ENCODE measurements around the gene CTSL. TPM values are rescaled to one million over a fixed set of nuclear protein-coding genes. Genes with fewer than 3 reads are reported as not detected.

The CTSL gene
- total RNA-seq, 4 donors from 2014 or later, result 71.4 to 387 (median 94.5) TPM

GRCh38 chr9:87678650-87679355 lies 47.1 kb upstream of the CTSL start:
- Histone ChIP-seq H3K9me3 (no peaks in the 10 kb centered on the region), H3K27ac (replicated peaks in 1 of 4) (no peak overlapping the region), H3K36me3 (peaks cover 0 to 28% (median 17%) of the 10 kb centered on the region in 4 donors), H3K4me1 (peaks cover 4 to 39% (median 31%) of the 10 kb centered on the region in 4 donors), H3K4me3 (no peak overlapping the region), H3K27me3 (no peaks in the 10 kb centered on the region)
- no peak for TF ChIP-seq POLR2AphosphoS5 (IDR thresholded peaks at IDR 0.05)
- TF ChIP-seq CTCF (IDR thresholded peaks at IDR 0.05), result peak; percentile 72 to 83 (median 76)
- intact Hi-C loops (cut with DNase I), result no loop called here
- WGBS, result 77% methylated on average over 7 of the region's 9 CpGs
- peak; percentile 92 for DNase-seq (ENCODE audit: extremely low spot score)

GRCh38 chr9:87681271-87682061 lies 44.5 kb upstream of the CTSL start:
- H3K9me3 ChIP-seq, result no peaks in the 10 kb centered on the region
- peak; percentile 42 for DNase-seq (ENCODE audit: extremely low spot score)
- H3K4me3 ChIP-seq, result no peak overlapping the region
- H3K36me3 ChIP-seq, result peaks cover 0 to 38% (median 21%) of the 10 kb centered on the region in 4 donors
- TF ChIP-seq POLR2A (IDR thresholded peaks at IDR 0.05; ENCODE audit: low read depth) (no peak), EP300 (IDR thresholded peaks at IDR 0.05) (no peak), CTCF (IDR thresholded peaks at IDR 0.05) (no peak), POLR2AphosphoS5 (IDR thresholded peaks at IDR 0.05) (no peak)
- H3K27ac ChIP-seq (replicated peaks in 1 of 4), result no peak overlapping the region
- H3K4me1 ChIP-seq, result peaks cover 4 to 47% (median 39%) of the 10 kb centered on the region in 4 donors
- intact Hi-C loops (cut with DNase I), result loop anchor here (5.0 to 10.0 kb wide), 4 partner anchors 46 to 363 kb away; partner anchors contain the start of genes CDK20 and CTSL
- no peaks in the 10 kb centered on the region for H3K27me3 ChIP-seq
- WGBS, result 81% methylated on average over 11 of the region's 11 CpGs

GRCh38 chr9:87682085-87682484 lies 43.8 kb upstream of the CTSL start:
- TF ChIP-seq POLR2A (IDR thresholded peaks at IDR 0.05; ENCODE audit: low read depth), result no peak
- TF ChIP-seq CTCF (IDR thresholded peaks at IDR 0.05), result no peak
- no peak for TF ChIP-seq EP300 (IDR thresholded peaks at IDR 0.05)
- TF ChIP-seq POLR2AphosphoS5 (IDR thresholded peaks at IDR 0.05), result no peak
- peaks cover 0 to 44% (median 24%) of the 10 kb centered on the region in 4 donors for H3K36me3 ChIP-seq
- no peak overlapping the region for H3K4me3 ChIP-seq
- H3K27ac ChIP-seq (replicated peaks in 1 of 4), result no peak overlapping the region
- intact Hi-C loops (cut with DNase I), result loop anchor here (5.0 to 10.0 kb wide), 4 partner anchors 45 to 363 kb away; partner anchors contain the start of genes CDK20 and CTSL
- H3K9me3 ChIP-seq, result no peaks in the 10 kb centered on the region
- WGBS, result 57% methylated on average over 4 of the region's 4 CpGs
- H3K4me1 ChIP-seq, result peaks cover 4 to 45% (median 32%) of the 10 kb centered on the region in 4 donors
- H3K27me3 ChIP-seq, result no peaks in the 10 kb centered on the region
- peak; percentile 88 for DNase-seq (ENCODE audit: extremely low spot score)

DNA sequence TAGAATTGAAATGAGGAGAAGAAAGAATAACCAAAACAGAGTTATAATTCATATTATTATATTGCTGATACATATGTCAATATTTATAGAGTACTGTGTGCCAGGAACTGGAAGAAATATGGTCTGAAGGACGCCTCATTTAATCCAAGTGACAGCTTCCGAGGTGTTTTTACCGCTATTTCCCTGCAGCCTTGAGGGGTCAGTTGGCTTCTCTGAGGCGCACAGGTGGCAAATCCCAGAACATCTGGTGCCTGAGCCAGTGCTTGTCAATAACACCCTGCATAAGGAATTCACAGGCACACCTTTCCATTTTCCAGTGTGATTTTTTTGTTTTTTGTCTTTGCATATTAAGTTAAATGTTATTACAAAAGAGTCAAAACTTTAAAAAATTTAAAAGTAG lies 43.3 kb upstream of the CTSL start:
- intact Hi-C loops (cut with DNase I), result loop anchor here (5.0 to 10.0 kb wide), 4 partner anchors 45 to 362 kb away; partner anchors contain the start of genes CDK20 and CTSL
- H3K4me3 ChIP-seq, result no peak overlapping the region
- 89% methylated on average over 4 of the region's 4 CpGs for WGBS
- H3K36me3 ChIP-seq, result peaks cover 0 to 50% (median 25%) of the 10 kb centered on the region in 4 donors
- H3K27me3 ChIP-seq, result no peaks in the 10 kb centered on the region
- DNase-seq (ENCODE audit: extremely low spot score), result no peak
- H3K4me1 ChIP-seq, result peaks cover 0 to 40% (median 27%) of the 10 kb centered on the region in 4 donors
- TF ChIP-seq CTCF (IDR thresholded peaks at IDR 0.05) (no peak), POLR2AphosphoS5 (IDR thresholded peaks at IDR 0.05) (no peak), EP300 (IDR thresholded peaks at IDR 0.05) (no peak), POLR2A (IDR thresholded peaks at IDR 0.05; ENCODE audit: low read depth) (no peak)
- no peaks in the 10 kb centered on the region for H3K9me3 ChIP-seq
- no peak overlapping the region for H3K27ac ChIP-seq (replicated peaks in 1 of 4)

All from esophagus muscularis mucosa (tissue), 4 donors.